NCI-H1417 treated with DMSO at 0.1 percent for 48 hours (cell line): Measurements from ENCODE around the gene PRCD.
"Not testable (repeated sequence)": the region's sequence is repeated elsewhere in the genome, so short reads cannot be mapped to it uniquely, and the experiment has no call there.

Source experiments
- DNase-seq: peaks from one replicate; lab custom pipeline; 2025; lab: John Stamatoyannopoulos, UW

The PRCD gene

GRCh38 chr17:76527430-76528111 is 12.3 kb upstream of the PRCD start:
- DNase-seq = no peak

GRCh38 chr17:76528156-76528527 is 11.7 kb upstream of the PRCD start:
- DNase-seq = no peak

GRCh38 chr17:76528528-76529223 is 11.2 kb upstream of the PRCD start:
- no peak for DNase-seq

- no peak for DNase-seq
Measured at GRCh38 chr17:76529224-76530094, 10.4 kb upstream of the PRCD start.

GRCh38 chr17:76530095-76530723 is 9.6 kb upstream of the PRCD start:
- DNase-seq = no peak

GRCh38 chr17:76530811-76531485 is 8.9 kb upstream of the PRCD start:
- no peak for DNase-seq

GRCh38 chr17:76531486-76532038 is 8.3 kb upstream of the PRCD start:
- DNase-seq = no peak

- DNase-seq = no peak
Measured at GRCh38 chr17:76532072-76532651, 7.7 kb upstream of the PRCD start.

GRCh38 chr17:76533640-76534359 is 6.0 kb upstream of the PRCD start:
- not testable (repeated sequence) for DNase-seq

GRCh38 chr17:76534831-76535732 is 4.8 kb upstream of the PRCD start:
- DNase-seq = no peak

- DNase-seq = no peak
Measured at GRCh38 chr17:76535788-76536510, 3.9 kb upstream of the PRCD start.

GRCh38 chr17:76536511-76537287 is 3.1 kb upstream of the PRCD start:
- no peak for DNase-seq

GRCh38 chr17:76537288-76537577 is 2.6 kb upstream of the PRCD start:
- no peak for DNase-seq

- DNase-seq = no peak
Measured at GRCh38 chr17:76537578-76538280, 2.1 kb upstream of the PRCD start, which contains the start of gene CYGB. Gene CYGB, minus strand, starts transcription at chr17:76537709. Its CDS starts 167 bp downstream, at chr17:76537542.

GRCh38 chr17:76538281-76538931 is 1.4 kb upstream of the PRCD start:
- no peak for DNase-seq

GRCh38 chr17:76538941-76539570 is 788 bp upstream of the PRCD start:
- no peak for DNase-seq
